NB4 (cell line): ENCODE results near the gene OR51S1.

Experiments used
- MYC ChIP-seq: IDR thresholded peaks from 2 replicates; pipeline ENCODE4 v1.6.1; 2011; ENCODE audit warnings: low read depth, low read length
- POLR2A ChIP-seq: IDR thresholded peaks from 2 replicates; pipeline ENCODE4 v1.6.1; 2011; ENCODE audit warnings: mild to moderate bottlenecking; ENCODE audit not compliant: insufficient read length; ENCODE audit errors: extremely low read depth
- TF ChIP-seq, protein P1 (sequence below): IDR thresholded peaks from one replicate; pipeline ENCODE4 v1.5.1; 2012; ENCODE audit warnings: low read depth, low read length
- TF ChIP-seq, protein P2 (sequence below): IDR thresholded peaks from 2 replicates; pipeline ENCODE4 v1.6.1; 2011; ENCODE audit warnings: low read depth, low read length

DNA sequence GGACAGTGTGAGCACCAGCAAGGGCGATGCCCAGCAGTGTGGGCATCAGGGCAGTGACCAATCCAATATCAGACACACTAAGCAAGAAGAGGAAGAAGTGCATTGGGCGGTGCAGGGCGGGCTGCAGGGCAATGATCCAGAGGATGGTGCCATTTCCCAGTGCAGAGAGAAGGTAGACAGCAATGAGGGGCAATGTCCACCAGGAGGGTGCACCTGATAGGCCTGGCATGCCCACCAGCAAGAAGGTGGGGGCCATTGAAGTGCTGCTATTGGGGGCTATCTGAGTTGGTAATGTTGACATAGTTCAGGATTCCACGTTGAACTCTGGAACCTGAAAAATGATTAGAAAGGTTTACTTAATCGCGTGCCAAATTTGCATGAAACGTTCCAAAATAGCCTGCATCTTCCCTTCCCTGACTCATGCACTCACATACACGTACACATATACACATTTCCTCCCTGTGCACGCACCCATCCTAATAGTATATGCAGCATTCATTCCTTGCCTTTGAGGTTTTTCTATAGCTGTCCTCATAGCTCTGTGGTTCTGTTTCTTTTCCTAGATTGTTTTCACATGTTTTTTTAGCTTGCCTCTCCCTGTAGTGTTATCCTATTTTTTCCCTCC, at the start of gene OR51S1:
- TF ChIP-seq, protein P1, sequence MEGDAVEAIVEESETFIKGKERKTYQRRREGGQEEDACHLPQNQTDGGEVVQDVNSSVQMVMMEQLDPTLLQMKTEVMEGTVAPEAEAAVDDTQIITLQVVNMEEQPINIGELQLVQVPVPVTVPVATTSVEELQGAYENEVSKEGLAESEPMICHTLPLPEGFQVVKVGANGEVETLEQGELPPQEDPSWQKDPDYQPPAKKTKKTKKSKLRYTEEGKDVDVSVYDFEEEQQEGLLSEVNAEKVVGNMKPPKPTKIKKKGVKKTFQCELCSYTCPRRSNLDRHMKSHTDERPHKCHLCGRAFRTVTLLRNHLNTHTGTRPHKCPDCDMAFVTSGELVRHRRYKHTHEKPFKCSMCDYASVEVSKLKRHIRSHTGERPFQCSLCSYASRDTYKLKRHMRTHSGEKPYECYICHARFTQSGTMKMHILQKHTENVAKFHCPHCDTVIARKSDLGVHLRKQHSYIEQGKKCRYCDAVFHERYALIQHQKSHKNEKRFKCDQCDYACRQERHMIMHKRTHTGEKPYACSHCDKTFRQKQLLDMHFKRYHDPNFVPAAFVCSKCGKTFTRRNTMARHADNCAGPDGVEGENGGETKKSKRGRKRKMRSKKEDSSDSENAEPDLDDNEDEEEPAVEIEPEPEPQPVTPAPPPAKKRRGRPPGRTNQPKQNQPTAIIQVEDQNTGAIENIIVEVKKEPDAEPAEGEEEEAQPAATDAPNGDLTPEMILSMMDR, result no peak
- TF ChIP-seq POLR2A, result no peak
- TF ChIP-seq, protein P2, sequence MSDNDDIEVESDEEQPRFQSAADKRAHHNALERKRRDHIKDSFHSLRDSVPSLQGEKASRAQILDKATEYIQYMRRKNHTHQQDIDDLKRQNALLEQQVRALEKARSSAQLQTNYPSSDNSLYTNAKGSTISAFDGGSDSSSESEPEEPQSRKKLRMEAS, result no peak
- TF ChIP-seq MYC, result no peak
